Measurements from ENCODE around the gene PSME2.

PSME2 gene

DNA sequence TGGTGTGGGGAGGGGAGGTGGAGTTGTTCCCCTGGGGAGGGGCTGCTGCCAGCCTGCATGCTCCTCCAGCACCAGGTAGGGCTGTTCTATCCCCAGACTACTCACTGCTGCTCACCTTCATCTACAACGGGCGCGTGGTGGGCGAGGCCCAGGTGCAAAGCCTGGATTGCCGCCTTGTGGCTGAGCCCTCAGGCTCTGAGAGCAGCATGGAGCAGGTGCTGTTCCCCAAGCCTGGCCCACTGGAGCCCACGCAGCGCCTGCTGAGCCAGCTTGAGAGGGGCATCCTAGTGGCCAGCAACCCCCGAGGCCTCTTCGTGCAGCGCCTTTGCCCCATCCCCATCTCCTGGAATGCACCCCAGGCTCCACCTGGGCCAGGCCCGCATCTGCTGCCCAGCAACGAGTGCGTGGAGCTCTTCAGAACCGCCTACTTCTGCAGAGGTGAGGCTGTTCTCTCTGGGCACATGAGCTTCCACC, 18.1 kb upstream of the PSME2 start:
- Histone ChIP-seq H3K4me2 (peak overlapping the region in 2 of 11 experiments; percentile 98 to 100; a peak in 2 of 22 replicates), H3K36me3 (peaks cover 61 to 87% (median 75%) of the 10 kb centered on the region in 11 experiments), H3K27me3 (peaks cover 0 to 3% (median 0%) of the 10 kb centered on the region in 11 experiments; a peak in 2 of 22 replicates), H3K27ac (no peak overlapping the region), H3K9me3 (replicated peaks in 1 of 11) (no peaks in the 10 kb centered on the region), H4K20me1 (peaks cover 0 to 54% (median 12%) of the 10 kb centered on the region in 11 experiments; a peak in 15 of 22 replicates), H3K9ac (0 out of 22 replicates have a peak overlapping the region, but pooled peaks of 2 of the 11 experiments have one; percentile 13 to 91), H3K4me3 (no peak overlapping the region), H3K4me1 (peaks cover 25 to 77% (median 36%) of the 10 kb centered on the region in 10 experiments)
- no peak for TF ChIP-seq Cebpa-rat (IDR thresholded peaks at IDR 0.05)

DNA sequence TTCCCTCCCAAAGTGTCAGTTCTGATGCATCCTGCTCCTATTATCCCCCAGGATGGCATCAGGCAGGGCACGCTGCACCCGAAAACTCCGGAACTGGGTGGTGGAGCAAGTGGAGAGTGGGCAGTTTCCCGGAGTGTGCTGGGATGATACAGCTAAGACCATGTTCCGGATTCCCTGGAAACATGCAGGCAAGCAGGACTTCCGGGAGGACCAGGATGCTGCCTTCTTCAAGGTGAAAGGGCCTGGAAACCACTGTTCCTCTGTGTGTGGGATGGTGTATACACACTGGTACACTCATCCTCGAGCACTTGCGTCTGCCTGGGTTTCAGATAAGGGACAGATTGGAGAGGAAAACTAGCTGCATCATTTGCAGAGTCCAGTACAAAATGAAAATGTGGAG, 15.7 kb upstream of the PSME2 start:
- Histone ChIP-seq H3K36me3 (peaks cover 73 to 91% (median 84%) of the 10 kb centered on the region in 11 experiments), H4K20me1 (peaks cover 0 to 52% (median 12%) of the 10 kb centered on the region in 11 experiments; a peak in 15 of 22 replicates), H3K27me3 (no peaks in the 10 kb centered on the region), H3K9ac (peak overlapping the region; percentile 76 to 94 (median 90)), H3K4me2 (peak overlapping the region; percentile 89 to 100 (median 98)), H3K27ac (peak overlapping the region in 10 of 11 experiments; percentile 75 to 97 (median 88); a peak in 20 of 22 replicates), H3K4me1 (peaks cover 25 to 67% (median 33%) of the 10 kb centered on the region in 10 experiments), H3K4me3 (peak overlapping the region; percentile 61 to 82 (median 69); a peak in 17 of 20 replicates), H3K9me3 (replicated peaks in 1 of 11) (no peaks in the 10 kb centered on the region)
- no peak for TF ChIP-seq Cebpa-rat (IDR thresholded peaks at IDR 0.05)

DNA sequence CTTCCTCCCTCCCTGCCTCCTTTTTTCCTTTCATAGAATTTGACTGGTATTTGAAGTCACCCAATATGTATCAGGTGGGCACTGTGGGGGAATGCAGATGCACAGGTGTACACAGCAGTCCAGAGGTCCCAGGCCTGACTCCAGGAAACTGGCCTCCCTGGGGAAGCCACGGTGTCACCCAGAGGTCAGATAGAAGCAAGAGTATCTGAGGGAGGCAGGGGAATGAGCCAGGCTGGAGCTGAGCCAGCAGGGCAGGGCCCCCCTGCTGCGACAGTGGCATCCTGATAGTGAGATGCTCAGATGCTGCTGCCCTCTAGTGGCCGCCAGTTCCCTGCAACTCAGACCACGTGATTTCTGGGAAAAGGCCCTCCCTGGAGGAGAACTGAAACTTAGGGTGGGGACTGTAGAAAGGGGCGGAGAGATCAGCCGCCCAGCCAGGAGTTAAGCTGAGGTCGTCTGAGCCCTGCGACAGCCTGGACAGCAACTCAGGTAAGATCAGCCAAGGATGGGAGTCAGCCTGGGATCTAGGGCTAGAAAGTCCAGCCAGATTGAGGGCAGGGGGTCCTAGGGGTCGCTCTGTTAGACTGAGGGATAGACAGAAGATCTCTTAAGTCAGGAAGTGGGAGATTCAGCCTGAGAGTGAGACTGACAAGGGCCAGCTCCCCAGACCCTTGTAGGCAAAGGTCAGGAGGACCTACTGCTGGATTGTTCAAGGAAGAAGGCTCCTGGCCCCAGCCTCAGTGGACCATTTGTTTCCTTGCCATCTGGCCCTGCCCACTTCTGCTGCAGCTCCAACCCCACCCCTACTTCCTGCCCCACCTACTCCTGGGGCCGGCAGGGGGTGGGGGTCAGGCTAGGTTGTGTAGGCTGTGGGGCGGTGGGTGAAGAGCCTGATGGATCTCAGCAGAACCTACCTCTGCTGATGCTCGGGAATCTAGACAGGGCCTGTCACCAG, 14.7 kb upstream of the PSME2 start, which contains the start of gene IRF9:
Gene IRF9, plus strand, starts transcription at position 416 of the 955 bp plus-strand sequence. CDS start 880 bp downstream, outside the sequence.
- Histone ChIP-seq H3K36me3 (peaks cover 73 to 91% (median 85%) of the 10 kb centered on the region in 11 experiments), H3K27ac (peak within 1 kb of the TSS; percentile 75 to 97 (median 86)), H3K4me1 (peaks cover 25 to 58% (median 32%) of the 10 kb centered on the region in 10 experiments), H3K4me2 (peak within 1 kb of the TSS; percentile 89 to 100 (median 98)), H3K9me3 (replicated peaks in 1 of 11) (no peaks in the 10 kb centered on the region), H3K4me3 (peak within 1 kb of the TSS; percentile 61 to 82 (median 69)), H4K20me1 (peaks cover 0 to 52% (median 12%) of the 10 kb centered on the region in 11 experiments; a peak in 16 of 22 replicates), H3K9ac (peak within 1 kb of the TSS; percentile 76 to 94 (median 90)), H3K27me3 (no peaks in the 10 kb centered on the region)
- no peak for TF ChIP-seq Cebpa-rat (IDR thresholded peaks at IDR 0.05)

DNA sequence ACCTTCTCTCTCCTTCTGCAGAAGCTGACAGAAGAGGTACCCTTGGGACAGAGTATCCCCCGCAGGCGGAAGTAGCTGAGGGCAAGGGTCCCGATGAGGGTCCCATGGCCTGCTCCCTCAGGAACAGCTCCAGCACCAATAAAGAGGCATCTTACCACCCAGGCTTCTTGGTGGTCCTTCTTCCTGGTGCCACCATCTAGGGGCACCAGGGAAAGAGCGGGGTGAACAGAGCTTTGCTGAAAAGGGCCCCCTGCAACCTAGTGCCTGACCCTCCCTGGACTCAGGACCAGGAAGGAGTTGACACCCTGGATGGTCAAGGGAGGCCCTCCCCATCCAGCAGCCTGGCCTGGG, 14.1 kb upstream of the PSME2 start:
- Histone ChIP-seq H3K4me2 (peak overlapping the region; percentile 74 to 100 (median 98); a peak in 20 of 22 replicates), H3K27me3 (no peaks in the 10 kb centered on the region), H4K20me1 (peaks cover 0 to 46% (median 12%) of the 10 kb centered on the region in 11 experiments; a peak in 16 of 22 replicates), H3K36me3 (peaks cover 73 to 91% (median 85%) of the 10 kb centered on the region in 11 experiments), H3K9me3 (replicated peaks in 1 of 11) (no peaks in the 10 kb centered on the region), H3K9ac (peak overlapping the region; percentile 2 to 94 (median 81); a peak in 15 of 22 replicates), H3K4me1 (peaks cover 25 to 55% (median 34%) of the 10 kb centered on the region in 10 experiments), H3K4me3 (no peak overlapping the region; a peak in 1 of 20 replicates), H3K27ac (peak overlapping the region in 9 of 11 experiments; percentile 48 to 97 (median 91); a peak in 19 of 22 replicates)
- no peak for TF ChIP-seq Cebpa-rat (IDR thresholded peaks at IDR 0.05)

DNA sequence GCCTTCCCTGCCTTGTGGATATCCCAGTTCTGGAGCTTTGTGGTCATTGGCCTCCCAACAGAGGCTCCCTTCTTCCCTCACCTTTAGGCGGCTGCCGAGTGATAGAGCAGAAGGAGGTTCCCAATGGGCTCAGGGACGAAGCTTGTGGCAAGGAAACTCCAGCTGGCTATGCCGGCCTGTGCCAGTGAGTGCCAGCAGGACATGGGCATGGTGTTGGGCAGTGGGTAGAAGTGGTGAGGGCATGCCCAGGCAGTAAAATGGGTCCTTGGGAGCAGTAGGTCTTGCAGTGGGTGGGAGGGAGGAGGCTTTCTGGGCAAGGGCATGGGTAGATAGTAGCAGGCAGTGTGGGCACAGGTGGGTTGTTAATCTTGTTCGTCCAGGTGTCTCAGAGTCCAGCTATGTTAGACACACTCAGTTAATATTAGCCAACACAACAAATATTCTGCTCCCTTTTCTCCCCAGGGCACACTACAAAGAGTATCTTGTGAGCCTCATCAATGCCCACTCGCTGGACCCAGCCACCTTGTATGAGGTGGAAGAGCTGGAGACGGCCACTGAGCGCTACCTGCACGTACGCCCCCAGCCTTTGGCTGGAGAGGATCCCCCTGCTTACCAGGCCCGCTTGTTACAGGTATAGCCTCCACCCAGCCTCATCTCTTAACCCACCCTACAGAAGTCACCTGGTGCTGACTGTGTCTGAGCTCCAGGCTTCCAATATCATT, 13.5 kb upstream of the PSME2 start:
- Histone ChIP-seq H3K4me1 (peaks cover 25 to 55% (median 39%) of the 10 kb centered on the region in 10 experiments), H3K27ac (peak overlapping the region in 9 of 11 experiments; percentile 48 to 97 (median 91); a peak in 13 of 22 replicates), H3K4me3 (no peak overlapping the region), H3K9ac (peak overlapping the region in 5 of 11 experiments; percentile 76 to 94 (median 92); a peak in 6 of 22 replicates), H3K4me2 (peak overlapping the region in 7 of 11 experiments; percentile 74 to 100 (median 98); a peak in 10 of 22 replicates), H3K36me3 (peaks cover 73 to 91% (median 85%) of the 10 kb centered on the region in 11 experiments), H3K27me3 (no peaks in the 10 kb centered on the region), H3K9me3 (replicated peaks in 1 of 11) (no peaks in the 10 kb centered on the region), H4K20me1 (peaks cover 0 to 40% (median 12%) of the 10 kb centered on the region in 11 experiments; a peak in 16 of 22 replicates)
- TF ChIP-seq Cebpa-rat (IDR thresholded peaks at IDR 0.05) = no peak

DNA sequence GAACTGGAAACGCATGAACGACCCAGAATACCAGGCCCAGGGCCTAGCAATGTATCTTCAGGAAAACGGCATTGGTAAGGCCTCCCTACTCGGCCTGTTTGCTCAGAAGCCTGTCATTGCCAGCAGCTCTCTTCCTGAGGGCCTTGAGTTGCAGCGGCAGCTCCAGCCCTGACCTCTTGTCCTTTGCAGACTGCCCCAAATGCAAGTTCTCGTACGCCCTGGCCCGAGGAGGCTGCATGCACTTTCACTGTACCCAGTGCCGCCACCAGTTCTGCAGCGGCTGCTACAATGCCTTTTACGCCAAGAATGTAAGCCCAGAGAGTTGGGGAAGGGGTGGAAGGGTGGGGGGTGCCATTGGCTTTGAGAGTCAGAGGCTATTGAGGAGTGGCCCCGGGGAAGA, 10.9 kb upstream of the PSME2 start:
- no peaks in the 10 kb centered on the region for H3K9me3 ChIP-seq (replicated peaks in 1 of 11)
- peaks cover 19 to 42% (median 30%) of the 10 kb centered on the region in 10 experiments for H3K4me1 ChIP-seq
- no peak overlapping the region for H3K4me3 ChIP-seq
- H3K4me2 ChIP-seq = no peak overlapping the region
- H3K27me3 ChIP-seq = no peaks in the 10 kb centered on the region
- H3K36me3 ChIP-seq = peaks cover 74 to 89% (median 83%) of the 10 kb centered on the region in 11 experiments
- H4K20me1 ChIP-seq = peaks cover 0 to 17% (median 11%) of the 10 kb centered on the region in 11 experiments; a peak in 12 of 22 replicates
- 0 out of 22 replicates have a peak overlapping the region, but pooled peaks of 2 of the 11 experiments have one; percentile 28 to 32 for H3K9ac ChIP-seq
- H3K27ac ChIP-seq = no peak overlapping the region
- TF ChIP-seq Cebpa-rat (IDR thresholded peaks at IDR 0.05) = no peak

DNA sequence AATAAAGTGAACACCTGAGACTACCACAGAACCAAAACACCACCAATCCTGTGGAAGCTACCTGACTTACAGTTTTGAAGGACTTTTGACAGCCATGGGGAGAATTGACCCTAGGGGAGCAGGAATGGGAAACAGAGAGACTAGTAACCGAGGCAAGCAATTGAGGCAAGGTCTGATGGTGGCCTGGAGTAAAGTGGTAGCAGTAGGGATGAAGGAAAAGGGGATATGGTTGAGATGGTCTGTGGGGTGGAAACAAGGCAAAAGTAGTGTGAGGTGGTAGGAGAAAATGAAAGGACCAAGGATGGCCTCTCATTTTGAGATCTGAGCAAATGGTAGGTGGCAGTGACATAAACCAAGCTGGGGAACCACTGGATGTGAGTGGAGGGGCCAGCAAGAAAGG, 10.4 kb upstream of the PSME2 start:
- no peak for TF ChIP-seq Cebpa-rat (IDR thresholded peaks at IDR 0.05)
- peaks cover 0 to 22% (median 12%) of the 10 kb centered on the region in 11 experiments; a peak in 13 of 22 replicates for H4K20me1 ChIP-seq
- H3K36me3 ChIP-seq = peaks cover 78 to 90% (median 86%) of the 10 kb centered on the region in 11 experiments
- H3K4me2 ChIP-seq = no peak overlapping the region
- H3K4me1 ChIP-seq = peaks cover 14 to 37% (median 25%) of the 10 kb centered on the region in 10 experiments
- no peaks in the 10 kb centered on the region for H3K9me3 ChIP-seq (replicated peaks in 1 of 11)
- H3K9ac ChIP-seq = peak overlapping the region in 2 of 11 experiments; percentile 28 to 32; a peak in 1 of 22 replicates
- no peak overlapping the region for H3K4me3 ChIP-seq
- no peaks in the 10 kb centered on the region for H3K27me3 ChIP-seq
- H3K27ac ChIP-seq = no peak overlapping the region

DNA sequence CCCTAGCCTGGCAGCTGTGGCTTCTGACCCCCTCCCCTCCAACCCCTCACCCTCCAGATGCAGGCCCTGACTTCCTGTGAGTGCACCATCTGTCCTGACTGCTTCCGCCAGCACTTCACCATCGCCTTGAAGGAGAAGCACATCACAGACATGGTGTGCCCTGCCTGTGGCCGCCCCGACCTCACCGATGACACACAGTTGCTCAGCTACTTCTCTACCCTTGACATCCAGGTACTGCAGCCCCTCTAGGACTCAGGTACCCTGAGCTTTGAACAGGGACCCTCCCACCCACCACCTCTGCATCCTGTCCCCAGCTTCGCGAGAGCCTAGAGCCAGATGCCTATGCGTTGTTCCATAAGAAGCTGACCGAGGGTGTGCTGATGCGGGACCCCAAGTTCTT, 8.7 kb upstream of the PSME2 start:
- no peaks in the 10 kb centered on the region for H3K27me3 ChIP-seq
- peak overlapping the region in 6 of 11 experiments; percentile 5 to 44 (median 24); a peak in 4 of 22 replicates for H3K9ac ChIP-seq
- H3K4me1 ChIP-seq = peaks cover 0 to 28% (median 13%) of the 10 kb centered on the region in 10 experiments; a peak in 15 of 20 replicates
- peaks cover 89 to 100% (median 96%) of the 10 kb centered on the region in 11 experiments for H3K36me3 ChIP-seq
- peak overlapping the region in 3 of 11 experiments; percentile 4 to 11 (median 8); a peak in 1 of 22 replicates for H3K4me2 ChIP-seq
- H4K20me1 ChIP-seq = peaks cover 0 to 39% (median 22%) of the 10 kb centered on the region in 11 experiments; a peak in 14 of 22 replicates
- no peak overlapping the region for H3K4me3 ChIP-seq
- TF ChIP-seq Cebpa-rat (IDR thresholded peaks at IDR 0.05) = no peak
- H3K27ac ChIP-seq = peak overlapping the region in 1 of 11 experiments; percentile 15; a peak in 1 of 22 replicates
- no peaks in the 10 kb centered on the region for H3K9me3 ChIP-seq (replicated peaks in 1 of 11)

All from BLaER1 treated with 17β-estradiol and CSF1 and Interleukin-3, amounts not matched to agents 10 nM and 100 nM (cell line).